Dermis lymphatic vessel endothelial cell (primary cell): ENCODE data around the gene SLC9A3. TPM values are rescaled to one million over a fixed set of nuclear protein-coding genes. Genes with fewer than 3 reads are reported as not detected.

Experiments
- total RNA-seq: library from RNA; depleted of rRNA; stranded (reverse); fragments of >200 nt; gene quantifications from 2 replicates; pipeline ENCODE4 v1.2.1, GENCODE V29; 2014

Gene SLC9A3
- 0.87 and 0.95 TPM in 2 replicates for total RNA-seq

DNA sequence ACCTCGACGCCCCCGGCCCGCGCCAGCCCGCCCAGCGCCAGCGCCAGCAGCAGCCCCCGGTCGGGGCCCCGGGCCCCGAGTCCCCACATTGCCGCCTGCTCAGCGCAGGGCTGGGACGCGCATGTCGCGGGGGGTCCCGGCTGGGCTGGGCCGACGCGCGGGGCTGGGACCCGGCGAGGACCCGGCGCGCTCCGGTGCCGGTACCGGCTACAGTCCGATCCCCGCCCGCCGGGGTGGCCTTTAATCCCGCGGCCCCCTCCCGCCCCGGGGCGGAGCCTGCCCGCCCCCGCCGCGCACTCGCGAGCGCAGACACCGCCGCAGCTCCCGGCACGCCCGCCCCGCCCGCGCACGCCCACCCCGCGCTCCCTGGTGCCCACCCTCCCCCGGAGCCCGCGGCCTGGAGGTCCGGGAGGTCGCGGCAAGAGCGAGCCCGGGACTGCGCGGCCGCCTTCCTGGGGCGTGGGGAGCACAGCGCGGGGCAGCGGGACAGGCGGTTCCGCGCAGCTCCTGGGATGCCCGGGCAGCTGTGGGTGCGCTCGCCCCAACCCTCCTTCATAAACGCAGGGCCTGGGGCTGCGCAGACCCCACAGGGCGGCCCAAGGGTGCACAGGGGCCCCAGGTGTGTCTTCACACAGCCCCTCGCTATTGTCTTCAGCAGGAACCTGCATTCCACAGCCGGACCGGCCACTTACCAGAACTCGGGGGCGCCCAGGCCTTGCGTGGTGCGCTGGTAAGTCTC lies at the start of gene SLC9A3:
Gene SLC9A3, minus strand, starts transcription at position 216 of the 739 bp plus-strand sequence.

DNA sequence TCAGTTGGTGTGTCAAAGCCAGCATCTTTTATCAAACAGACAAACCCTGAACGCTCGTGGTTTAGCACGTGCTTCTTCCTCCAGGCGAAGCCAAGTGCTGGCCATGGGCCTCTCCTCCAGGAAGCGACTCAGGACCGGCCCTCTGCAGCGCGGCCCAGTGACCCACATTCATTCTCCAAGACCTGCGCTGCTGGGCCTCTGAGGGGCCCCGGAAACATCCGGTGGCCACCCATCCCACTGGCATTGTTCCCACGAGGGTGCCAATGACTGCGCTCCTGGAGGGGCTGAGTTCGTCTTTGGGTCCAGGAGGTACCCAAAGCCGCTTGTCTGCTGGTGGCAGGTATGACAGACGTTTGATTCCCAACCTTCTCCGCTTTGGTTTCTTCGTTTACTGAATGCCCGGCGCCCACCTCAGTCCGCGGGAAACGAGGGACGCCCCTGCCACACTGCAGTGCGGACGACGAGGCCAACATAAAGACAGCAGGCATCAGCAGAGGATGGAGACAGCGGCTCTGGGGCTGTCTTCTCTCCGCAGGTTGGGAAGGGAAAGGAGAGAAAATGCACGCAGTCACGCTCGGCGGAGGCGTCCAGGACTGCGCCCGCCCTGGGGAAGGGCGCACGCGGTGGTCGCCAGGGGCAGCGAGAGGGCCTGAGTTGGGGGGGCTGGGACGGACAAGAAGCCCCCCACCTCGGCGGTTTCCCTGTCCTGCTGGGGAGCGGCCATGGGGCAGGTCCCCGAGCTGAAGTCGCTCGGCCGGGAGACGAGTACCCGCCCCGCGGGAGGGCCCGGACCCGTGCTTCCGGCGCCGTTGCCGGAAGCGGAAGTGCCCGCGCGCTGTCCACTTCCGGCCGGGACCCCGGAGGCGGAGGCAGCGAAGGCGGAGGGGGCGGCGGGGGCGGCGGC lies 81.7 kb downstream of the SLC9A3 start, which contains the start of gene EXOC3:
Gene EXOC3, plus strand, starts transcription at position 842 of the 904 bp plus-strand sequence. CDS start 3,030 bp downstream, outside the sequence.

Other genes with a start within 250 kb of the SLC9A3 start
- gene AHRR, start 202.7 kb downstream of the SLC9A3 start, total RNA-seq: 2.0 and 2.9 TPM in 2 replicates
- 31.3 and 45.2 TPM in 2 replicates for gene EXOC3, start 81.3 kb downstream of the SLC9A3 start, total RNA-seq
- 0.87 and 1.9 TPM in 2 replicates for gene CEP72, start 87.9 kb upstream of the SLC9A3 start, total RNA-seq
- gene TPPP, start 168.9 kb upstream of the SLC9A3 start, total RNA-seq: 0.09 and 0.11 TPM in 2 replicates